SJCRH30 (cell line): Measurements from ENCODE around the gene CCDC85C. TPM values are rescaled to one million over a fixed set of nuclear protein-coding genes. Genes with fewer than 3 reads are reported as not detected.

ENCODE experiments used
- DNase-seq, 2 experiments: peaks; one replicate each; pipeline ENCODE4 v3.0.0-alpha.2; 2015 to 2020
- H3K27ac ChIP-seq: fragments of 250-450 bp; sonication (Bioruptor Pico); 2 replicates; pipeline ENCODE4 v1.5.1; 2020; ENCODE audit warnings: mild to moderate bottlenecking, moderate library complexity
- H3K27me3 ChIP-seq: fragments of 250-450 bp; sonication (Bioruptor Pico); 2 replicates; pipeline ENCODE4 v1.5.1; 2020; ENCODE audit warnings: mild to moderate bottlenecking, moderate library complexity
- H3K36me3 ChIP-seq: fragments of 250-450 bp; sonication (Bioruptor Pico); 2 replicates; pipeline ENCODE4 v1.5.1; 2020; ENCODE audit warnings: mild to moderate bottlenecking, moderate library complexity
- H3K4me1 ChIP-seq: fragments of 250-450 bp; sonication (Bioruptor Pico); 2 replicates; pipeline ENCODE4 v1.5.1; 2020; ENCODE audit warnings: mild to moderate bottlenecking, moderate library complexity
- H3K4me3 ChIP-seq: fragments of 250-450 bp; sonication (Bioruptor Pico); 2 replicates; pipeline ENCODE4 v1.5.1; 2020; ENCODE audit warnings: mild to moderate bottlenecking, moderate library complexity
- H3K9me3 ChIP-seq: fragments of 250-450 bp; sonication (Bioruptor Pico); replicated peaks from 2 replicates; pipeline ENCODE4 v1.5.1; 2020; ENCODE audit warnings: mild to moderate bottlenecking, moderate library complexity
- total RNA-seq: library from RNA; depleted of rRNA; stranded (reverse); fragments of >200 nt; shearing (Covaris generic); gene quantifications from 2 replicates; pipeline ENCODE4 v1.2.3, GENCODE V29; 2014

The CCDC85C gene
- total RNA-seq, 1 experiment from 2014 or later: 12.9 TPM

DNA sequence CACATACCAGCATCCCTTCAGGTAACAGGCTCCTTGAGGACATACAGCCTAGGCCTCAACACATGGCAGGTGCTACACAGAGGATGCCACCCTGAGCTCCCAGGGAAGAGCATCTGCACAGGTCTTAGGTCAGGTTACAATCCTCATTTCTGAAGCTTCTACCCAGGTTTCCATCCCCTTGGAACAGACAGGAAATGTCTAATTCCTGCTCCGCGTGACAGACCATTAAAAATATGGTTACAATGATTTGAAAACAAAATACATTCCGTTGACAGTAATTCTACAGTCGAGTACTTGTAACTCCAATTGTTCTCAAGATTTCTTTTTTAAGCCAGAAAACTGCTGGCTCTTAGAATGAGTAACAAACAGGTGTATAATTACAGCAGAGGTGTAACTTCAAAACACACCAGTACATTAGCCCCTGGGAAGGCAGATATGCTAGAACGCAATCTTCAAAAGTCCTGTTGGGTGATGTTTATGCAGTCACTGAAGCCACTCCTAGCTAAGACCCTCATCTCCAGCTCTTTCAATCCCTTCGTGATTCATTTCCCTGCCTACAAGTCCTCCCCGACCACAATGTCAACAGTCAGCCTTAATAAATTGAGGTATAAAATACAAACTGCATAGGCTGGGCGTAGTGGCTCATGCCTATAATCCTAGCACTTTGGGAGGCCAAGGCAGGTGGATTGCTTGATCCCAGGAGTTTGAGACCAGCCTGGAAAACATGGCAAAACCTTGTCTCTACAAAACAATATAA is 135.0 kb downstream of the CCDC85C start:
- Histone ChIP-seq H3K4me1 (peaks cover 18% of the 10 kb centered on the region), H3K36me3 (no peaks in the 10 kb centered on the region), H3K4me3 (no peak overlapping the region), H3K27me3 (no peaks in the 10 kb centered on the region), H3K9me3 (no peaks in the 10 kb centered on the region), H3K27ac (no peak overlapping the region)
- DNase-seq: no peak

DNA sequence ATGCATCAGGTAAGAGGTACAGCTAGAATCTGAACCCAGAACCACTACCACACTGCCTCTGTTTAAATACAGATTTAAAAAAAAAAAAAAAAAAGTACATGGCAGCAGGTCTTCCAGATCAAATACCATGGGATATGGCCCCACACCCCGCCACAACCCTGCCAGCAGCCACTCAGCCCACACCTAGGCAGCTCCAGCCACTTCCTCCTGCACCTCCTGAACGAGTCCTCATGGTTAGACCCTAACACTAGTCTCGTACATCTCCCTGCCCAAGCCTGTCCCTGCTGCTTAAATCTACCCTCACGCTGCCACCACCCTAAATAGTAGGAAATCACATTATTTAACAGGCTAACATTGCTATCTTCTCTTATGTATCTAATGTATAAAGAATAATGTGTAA is 135.9 kb downstream of the CCDC85C start:
- Histone ChIP-seq H3K9me3 (no peaks in the 10 kb centered on the region), H3K27ac (no peak overlapping the region), H3K36me3 (no peaks in the 10 kb centered on the region), H3K4me1 (peaks cover 18% of the 10 kb centered on the region), H3K27me3 (no peaks in the 10 kb centered on the region), H3K4me3 (no peak overlapping the region)
- no peak for DNase-seq

GRCh38 chr14:99467336-99468078 is 136.5 kb downstream of the CCDC85C start:
- Histone ChIP-seq H3K27me3 (no peaks in the 10 kb centered on the region), H3K4me3 (no peak overlapping the region), H3K4me1 (peaks cover 18% of the 10 kb centered on the region), H3K36me3 (no peaks in the 10 kb centered on the region), H3K27ac (no peak overlapping the region), H3K9me3 (no peaks in the 10 kb centered on the region)
- DNase-seq: peak; percentile 14 to 41

- no peaks in the 10 kb centered on the region for H3K9me3 ChIP-seq
- no peak overlapping the region for H3K27ac ChIP-seq
- peaks cover 12% of the 10 kb centered on the region for H3K4me1 ChIP-seq
- H3K36me3 ChIP-seq: no peaks in the 10 kb centered on the region; the same call in 1 of the 2 replicates
- H3K4me3 ChIP-seq: no peak overlapping the region
- DNase-seq: no peak
- no peaks in the 10 kb centered on the region for H3K27me3 ChIP-seq
Observed at GRCh38 chr14:99466758-99467157, 137.2 kb downstream of the CCDC85C start.

DNA sequence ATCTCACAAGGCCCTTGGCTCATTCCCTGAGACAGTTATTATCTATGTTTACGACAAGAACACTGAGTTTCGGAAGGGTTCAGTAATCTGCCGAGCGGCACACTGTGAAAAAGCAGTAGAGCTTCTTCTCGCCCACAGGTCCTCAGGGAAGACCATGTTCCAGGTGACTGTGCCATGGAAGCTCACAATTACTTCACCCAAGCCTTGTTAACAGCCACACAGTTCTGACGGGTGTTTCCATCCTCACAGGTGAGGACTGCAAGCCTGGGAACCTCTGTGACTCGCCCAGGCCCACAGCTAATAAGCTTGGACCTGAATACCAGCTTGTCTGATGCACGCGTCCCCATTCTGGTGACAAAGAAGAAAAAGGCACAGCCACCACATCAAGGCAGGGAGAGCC is 138.7 kb downstream of the CCDC85C start:
- Histone ChIP-seq H3K4me3 (no peak overlapping the region), H3K9me3 (no peaks in the 10 kb centered on the region), H3K36me3 (peaks cover 3% of the 10 kb centered on the region; the same call in 1 of the 2 replicates), H3K4me1 (peaks cover 9% of the 10 kb centered on the region), H3K27ac (no peak overlapping the region), H3K27me3 (no peaks in the 10 kb centered on the region)
- DNase-seq: no peak

GRCh38 chr14:99463974-99464373 is 140.0 kb downstream of the CCDC85C start:
- no peak for DNase-seq
- no peaks in the 10 kb centered on the region for H3K27me3 ChIP-seq
- peaks cover 3% of the 10 kb centered on the region; the same call in 1 of the 2 replicates for H3K36me3 ChIP-seq

GRCh38 chr14:99462210-99462609 is 141.8 kb downstream of the CCDC85C start:
- Histone ChIP-seq H3K4me1 (peaks cover 1% of the 10 kb centered on the region), H3K27me3 (no peaks in the 10 kb centered on the region), H3K9me3 (no peaks in the 10 kb centered on the region), H3K27ac (no peak overlapping the region), H3K36me3 (peaks cover 7% of the 10 kb centered on the region), H3K4me3 (no peak overlapping the region)
- no peak for DNase-seq

More at GRCh38 chr14:99463974-99464373, 140.0 kb downstream of the CCDC85C start:
- Histone ChIP-seq H3K9me3 (no peaks in the 10 kb centered on the region), H3K27ac (no peak overlapping the region), H3K4me1 (peaks cover 9% of the 10 kb centered on the region), H3K4me3 (no peak overlapping the region)

DNA sequence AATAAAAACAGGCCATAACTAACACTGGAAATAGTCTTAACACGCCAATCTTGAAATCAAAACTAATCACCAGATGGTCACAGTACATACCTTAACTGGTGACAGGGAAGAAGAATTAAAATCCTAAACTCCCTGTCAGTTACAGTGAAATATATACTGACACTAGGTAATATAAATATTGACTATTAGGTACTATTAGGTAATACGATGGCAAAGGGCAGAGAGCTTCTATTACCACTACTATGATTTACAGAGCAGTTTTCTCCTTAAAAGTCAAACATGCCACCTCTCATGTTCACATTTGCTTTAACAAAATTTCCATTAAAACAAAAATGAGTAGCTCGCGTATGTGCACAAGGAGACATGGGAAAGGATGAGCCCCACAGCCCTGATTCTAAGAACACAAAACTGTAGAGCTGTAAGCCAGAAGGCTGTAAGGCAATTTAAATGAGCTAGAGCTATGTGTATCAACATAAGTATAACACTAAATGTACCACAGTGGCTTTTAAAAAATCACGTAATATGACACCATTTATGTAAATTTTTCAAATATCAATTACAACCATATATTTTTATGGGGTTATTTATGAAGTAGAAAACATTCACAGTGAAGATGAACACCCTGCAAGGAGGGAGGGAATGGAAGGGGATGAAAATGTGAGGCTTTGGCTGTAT is 142.5 kb downstream of the CCDC85C start:
- no peaks in the 10 kb centered on the region for H3K4me1 ChIP-seq
- H3K36me3 ChIP-seq: peaks cover 7% of the 10 kb centered on the region
- no peak overlapping the region for H3K4me3 ChIP-seq
- H3K9me3 ChIP-seq: no peaks in the 10 kb centered on the region
- DNase-seq: no peak
- no peaks in the 10 kb centered on the region for H3K27me3 ChIP-seq
- H3K27ac ChIP-seq: no peak overlapping the region

DNA sequence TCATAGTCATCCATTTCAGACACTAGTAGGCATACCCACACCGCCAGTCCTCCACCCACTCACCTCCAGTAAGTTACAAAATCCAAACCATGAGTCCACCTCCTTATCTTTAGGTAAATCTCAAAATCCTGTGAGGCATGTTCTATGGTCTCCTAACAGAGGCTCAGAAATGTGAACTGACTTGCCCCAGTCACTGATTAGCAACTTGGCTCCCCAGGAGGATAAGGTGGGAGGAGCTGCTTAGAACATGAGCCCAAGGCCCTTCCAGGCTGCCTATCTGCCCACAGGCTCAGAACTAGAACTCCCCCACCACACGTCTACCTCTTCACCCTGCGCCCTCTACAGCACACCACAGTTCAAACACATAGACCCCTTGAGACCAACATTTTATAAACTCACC is 143.2 kb downstream of the CCDC85C start:
- Histone ChIP-seq H3K36me3 (peaks cover 9% of the 10 kb centered on the region), H3K4me1 (no peaks in the 10 kb centered on the region), H3K4me3 (no peak overlapping the region), H3K27ac (no peak overlapping the region), H3K9me3 (no peaks in the 10 kb centered on the region), H3K27me3 (no peaks in the 10 kb centered on the region)
- no peak for DNase-seq

GRCh38 chr14:99459481-99460100 is 144.4 kb downstream of the CCDC85C start:
- Histone ChIP-seq H3K9me3 (no peaks in the 10 kb centered on the region), H3K4me1 (no peaks in the 10 kb centered on the region), H3K4me3 (no peak overlapping the region), H3K36me3 (peaks cover 12% of the 10 kb centered on the region), H3K27ac (no peak overlapping the region), H3K27me3 (no peaks in the 10 kb centered on the region)
- no peak for DNase-seq

GRCh38 chr14:99454246-99454645 is 149.8 kb downstream of the CCDC85C start:
- Histone ChIP-seq H3K4me1 (no peaks in the 10 kb centered on the region), H3K27ac (no peak overlapping the region), H3K36me3 (peaks cover 16% of the 10 kb centered on the region), H3K27me3 (no peaks in the 10 kb centered on the region), H3K4me3 (no peak overlapping the region), H3K9me3 (no peaks in the 10 kb centered on the region)
- DNase-seq: no peak

DNA sequence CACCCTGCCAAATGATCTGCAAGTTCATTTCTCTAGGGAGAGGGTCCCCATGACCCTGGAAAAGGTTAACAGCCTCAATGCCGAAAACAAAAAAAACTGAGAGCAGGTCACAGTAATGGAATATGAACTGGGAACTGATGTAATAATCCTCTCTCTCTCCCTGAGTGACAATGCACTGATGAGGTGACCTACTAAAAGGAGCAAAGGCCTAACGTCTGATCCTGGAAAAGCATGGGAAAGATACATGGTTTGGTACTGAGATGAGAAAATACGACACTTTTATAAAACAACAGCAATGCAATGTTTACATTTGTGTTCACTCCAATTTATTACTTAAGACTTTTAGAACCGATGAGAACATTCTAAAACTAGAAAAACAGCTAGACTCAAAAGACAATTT is 151.0 kb downstream of the CCDC85C start:
- H3K36me3 ChIP-seq: peaks cover 18% of the 10 kb centered on the region; the same call in 1 of the 2 replicates
- no peak overlapping the region for H3K27ac ChIP-seq

DNA sequence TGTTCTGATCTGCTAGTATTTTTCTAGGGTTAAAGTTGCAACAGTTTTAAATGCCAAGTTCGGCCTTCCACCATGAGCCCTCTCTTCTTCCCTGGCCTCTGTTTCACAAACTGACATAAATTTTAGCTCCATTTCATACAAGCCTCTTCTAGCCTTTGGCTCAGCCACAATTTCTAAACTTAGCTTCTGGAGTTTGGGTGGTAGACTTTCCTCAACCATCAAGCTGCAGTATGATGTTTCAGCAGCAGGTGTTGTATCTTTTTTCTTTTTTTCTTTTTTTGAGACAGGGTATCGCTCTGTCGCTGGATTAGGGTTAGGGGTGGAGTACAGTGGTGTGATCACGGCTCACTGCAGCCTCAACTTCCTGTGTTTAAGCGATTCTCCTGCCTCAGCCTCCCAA is 152.8 kb downstream of the CCDC85C start:
- Histone ChIP-seq H3K4me1 (no peaks in the 10 kb centered on the region), H3K36me3 (peaks cover 18% of the 10 kb centered on the region), H3K4me3 (no peak overlapping the region), H3K27ac (no peak overlapping the region), H3K9me3 (no peaks in the 10 kb centered on the region), H3K27me3 (no peaks in the 10 kb centered on the region)
- no peak for DNase-seq

More for the DNA sequence above, 151.0 kb downstream of the CCDC85C start:
- DNase-seq: no peak
- Histone ChIP-seq H3K27me3 (no peaks in the 10 kb centered on the region), H3K4me3 (no peak overlapping the region), H3K4me1 (no peaks in the 10 kb centered on the region), H3K9me3 (no peaks in the 10 kb centered on the region)

GRCh38 chr14:99450266-99450665 is 153.7 kb downstream of the CCDC85C start:
- Histone ChIP-seq H3K4me1 (no peaks in the 10 kb centered on the region), H3K27ac (no peak overlapping the region), H3K36me3 (peaks cover 18% of the 10 kb centered on the region), H3K9me3 (no peaks in the 10 kb centered on the region), H3K27me3 (no peaks in the 10 kb centered on the region), H3K4me3 (no peak overlapping the region)
- DNase-seq: no peak
